ENCODE results near the gene FFAR2.
"Not testable (repeated sequence)": the region's sequence is repeated elsewhere in the genome, so short reads cannot be mapped to it uniquely, and the experiment has no call there.

DNA sequence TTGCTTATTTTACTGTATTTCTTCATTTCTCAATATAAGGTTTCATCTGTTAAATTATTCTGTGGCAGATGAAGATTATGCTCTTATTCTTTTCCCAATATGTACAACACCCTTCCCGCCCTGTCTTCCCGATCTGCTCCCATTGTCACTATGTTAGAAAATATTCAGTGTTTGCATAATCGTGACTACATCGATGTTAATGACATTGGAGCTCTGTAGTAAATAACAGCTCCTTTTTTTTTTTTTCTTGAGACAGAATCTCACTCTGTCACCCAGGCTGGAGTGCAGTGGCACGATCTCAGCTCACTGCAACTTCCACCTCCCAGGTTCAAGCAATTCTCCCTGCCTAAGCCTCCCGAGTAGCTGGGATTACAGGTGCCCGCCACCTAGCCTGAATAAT lies 14.9 kb downstream of the FFAR2 start:
- TF ChIP-seq, protein P1, sequence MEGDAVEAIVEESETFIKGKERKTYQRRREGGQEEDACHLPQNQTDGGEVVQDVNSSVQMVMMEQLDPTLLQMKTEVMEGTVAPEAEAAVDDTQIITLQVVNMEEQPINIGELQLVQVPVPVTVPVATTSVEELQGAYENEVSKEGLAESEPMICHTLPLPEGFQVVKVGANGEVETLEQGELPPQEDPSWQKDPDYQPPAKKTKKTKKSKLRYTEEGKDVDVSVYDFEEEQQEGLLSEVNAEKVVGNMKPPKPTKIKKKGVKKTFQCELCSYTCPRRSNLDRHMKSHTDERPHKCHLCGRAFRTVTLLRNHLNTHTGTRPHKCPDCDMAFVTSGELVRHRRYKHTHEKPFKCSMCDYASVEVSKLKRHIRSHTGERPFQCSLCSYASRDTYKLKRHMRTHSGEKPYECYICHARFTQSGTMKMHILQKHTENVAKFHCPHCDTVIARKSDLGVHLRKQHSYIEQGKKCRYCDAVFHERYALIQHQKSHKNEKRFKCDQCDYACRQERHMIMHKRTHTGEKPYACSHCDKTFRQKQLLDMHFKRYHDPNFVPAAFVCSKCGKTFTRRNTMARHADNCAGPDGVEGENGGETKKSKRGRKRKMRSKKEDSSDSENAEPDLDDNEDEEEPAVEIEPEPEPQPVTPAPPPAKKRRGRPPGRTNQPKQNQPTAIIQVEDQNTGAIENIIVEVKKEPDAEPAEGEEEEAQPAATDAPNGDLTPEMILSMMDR (IDR thresholded peaks at IDR 0.05): not testable (repeated sequence)
- not testable (repeated sequence) for TF ChIP-seq ZFX (IDR thresholded peaks at IDR 0.05; ENCODE audit: borderline replicate concordance)
